A549 (cell line): ENCODE measurements around the gene C9orf57. TPM values are rescaled to one million over a fixed set of nuclear protein-coding genes. Genes with fewer than 3 reads are reported as not detected.
A peak's percentile ranks its signal among the peaks of the same experiment; 100 is the strongest.

Source experiments
- ATAC-seq, 2 experiments: fragments of 200-7000 bp in 1 of 2; fragments of >200 bp in 1 of 2; cut with Nextera tagmentation in 1 of 2; cut with Tn5 transposase in 1 of 2; 3 replicates each; pipeline versions ENCODE4 v1.8.0 to v1.9.1; 2018 to 2020; ENCODE audit warnings: mild to moderate bottlenecking in 1 of 2, moderate library complexity in 1 of 2
- CTCF ChIA-PET: fragments of 300-600 bp; sonication (Branson Sonifier 250); formaldehyde crosslinking; extraction: SDS; loops from one replicate; lab custom pipeline; 2021; ENCODE audit warnings: antibody characterized with exemption, inconsistent platforms; lab: Yijun Ruan, JAX
- POLR2A ChIA-PET: fragments of 350-600 bp; formaldehyde crosslinking; extraction: SDS; loops from one replicate; lab custom pipeline; 2021; ENCODE audit warnings: antibody characterized with exemption, inconsistent platforms; lab: Yijun Ruan, JAX
- DNase-seq, 2 experiments: peaks; one replicate each; pipeline versions ENCODE4 v3.0.0 to v3.0.0-alpha.2; 2011 to 2016; ENCODE audit warnings: low read depth in 1 of 2, low spot score in 1 of 2
- FAIRE-seq: peaks from 2 replicates; lab custom pipeline; 2011; peaks lifted over from hg19 to GRCh38; lab: Jason Lieb, UNC
- H3K27ac ChIP-seq, 2 experiments: fragments of >200 bp; sonication (Bioruptor Twin); formaldehyde crosslinking; 3 replicates each; pipeline ENCODE4 v1.5.1; 2016 to 2017
- H3K4me1 ChIP-seq: fragments of >200 bp; sonication (Bioruptor Twin); formaldehyde crosslinking; 3 replicates; pipeline ENCODE4 v1.6.1; 2016
- H3K4me2 ChIP-seq: fragments of >200 bp; sonication (Bioruptor Twin); formaldehyde crosslinking; 3 replicates; pipeline ENCODE4 v1.6.1; 2016
- H3K4me3 ChIP-seq: fragments of >200 bp; sonication (Bioruptor Twin); formaldehyde crosslinking; 3 replicates; pipeline ENCODE4 v1.5.1; 2016
- H3K9me3 ChIP-seq: fragments of >200 bp; sonication (Bioruptor Twin); formaldehyde crosslinking; 3 replicates; pipeline ENCODE4 v1.6.1; 2016
- CTCF ChIP-seq: fragments of >200 bp; sonication (Bioruptor Twin); formaldehyde crosslinking; IDR thresholded peaks from 3 replicates; pipeline ENCODE4 v1.5.1; 2016
- MAFK ChIP-seq: fragments of 450-650 bp; IDR thresholded peaks from 2 replicates; pipeline ENCODE4 v1.6.1; 2014; ENCODE audit not compliant: partially characterized antibody
- PHF8 ChIP-seq: fragments of 200-600 bp; sonication (generic); IDR thresholded peaks from 2 replicates; pipeline ENCODE4 v1.6.1; 2016; ENCODE audit warnings: low read depth, mild to moderate bottlenecking, antibody characterized with exemption, moderate library complexity, borderline replicate concordance
- POLR2AphosphoS2 ChIP-seq: conservative IDR thresholded peaks from 2 replicates; pipeline ENCODE4 v1.6.1; 2012; ENCODE audit warnings: low read length, improper control_type of control experiment, inconsistent platforms
- polyA plus RNA-seq, 4 experiments: library from polyadenylated mRNA; depleted of rRNA in 3 of 4; stranded (reverse); fragments of >200 nt; fragmentation: RNase III in 1 of 4; extraction: RNeasy Plus Mini Kit Qiagen cat#74134 plus additional on column Dnase treatment in 1 of 4; gene quantifications; 2 replicates in 3 of 4; 3 replicates in 1 of 4; pipeline ENCODE4 v1.2.3, GENCODE V29; 2011 to 2017
- small RNA-seq, 6 experiments: library from RNA; depleted of rRNA; stranded (forward); fragments of <200 nt; gene quantifications; one replicate each; pipeline ENCODE3, GENCODE V24; 2012

Gene C9orf57
- polyA plus RNA-seq, 2 of the 4 experiments (the other 2 are of a cell fraction): not detected

- no peak for TF ChIP-seq CTCF
Observed at GRCh38 chr9:72006501-72006900, 53.9 kb downstream of the C9orf57 start (continued).

DNA sequence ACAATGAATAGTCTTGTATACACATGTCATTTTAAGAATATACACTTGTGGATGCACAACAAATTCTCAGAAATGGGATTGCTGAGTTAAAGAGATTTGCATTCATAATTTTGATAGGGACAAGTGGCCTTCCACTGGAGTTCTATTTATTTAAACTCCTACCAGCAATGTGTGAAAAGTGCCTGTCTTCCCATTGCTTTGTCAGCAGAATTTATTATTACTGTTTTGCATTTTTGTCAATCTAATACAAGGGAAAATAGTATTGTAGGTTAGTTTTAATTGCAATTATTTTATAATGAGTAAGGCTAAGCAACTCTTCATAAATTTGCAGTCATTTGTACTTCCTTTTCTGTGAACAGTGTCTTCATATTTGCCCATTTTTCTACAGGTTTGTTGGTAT, 55.0 kb downstream of the C9orf57 start:
- H3K4me1 ChIP-seq: no peaks in the 10 kb centered on the region
- FAIRE-seq: no peak
- ATAC-seq: no peak
- H3K4me2 ChIP-seq: no peak overlapping the region
- ChIA-PET CTCF (interaction anchor here (1.2 to 2.0 kb wide), 2 partner anchors 17 to 33 kb away, joined by 3 to 6 read pairs; no protein-coding TSS in a partner anchor), POLR2A (no interaction called here)
- no peak overlapping the region for H3K27ac ChIP-seq
- DNase-seq: no peak
- no peak for TF ChIP-seq POLR2AphosphoS2
- peak; percentile 54 for TF ChIP-seq MAFK
- no peak for TF ChIP-seq PHF8
- peaks cover 6% of the 10 kb centered on the region for H3K9me3 ChIP-seq
- H3K4me3 ChIP-seq: no peak overlapping the region

Small RNAs within 50 kb of the gene (small RNA-seq; reads per million reads assigned to genes)
- 0 reads per million in 6 experiments for gene HSPB1P1

Other genes starting within 250 kb of the C9orf57 start
- gene ABHD17B, start 149.4 kb downstream of the C9orf57 start, polyA plus RNA-seq (2011; rRNA removed): 24.7 and 25.3 TPM in 2 replicates
- gene ABHD17B, start 149.4 kb downstream of the C9orf57 start, polyA plus RNA-seq (2017; fragmentation: RNase III; extraction: RNeasy Plus Mini Kit Qiagen cat#74134 plus additional on column Dnase treatment): 14.6 to 16.6 TPM (median 14.9 TPM) in 3 replicates
- 15.1 and 24.6 TPM in 2 replicates for gene C9orf85, start 149.0 kb downstream of the C9orf57 start, polyA plus RNA-seq (2011; rRNA removed)
- gene C9orf85, start 149.0 kb downstream of the C9orf57 start, polyA plus RNA-seq (2017; fragmentation: RNase III; extraction: RNeasy Plus Mini Kit Qiagen cat#74134 plus additional on column Dnase treatment): 15.9 to 19.0 TPM (median 16.9 TPM) in 3 replicates
- gene GDA, start 88.8 kb upstream of the C9orf57 start, polyA plus RNA-seq (2011; rRNA removed): 1.0 and 1.2 TPM in 2 replicates
- 0.23 to 0.33 TPM (median 0.30 TPM) in 3 replicates for gene GDA, start 88.8 kb upstream of the C9orf57 start, polyA plus RNA-seq (2017; fragmentation: RNase III; extraction: RNeasy Plus Mini Kit Qiagen cat#74134 plus additional on column Dnase treatment)